ENCODE measurements around the gene TGFB2.

DNA sequence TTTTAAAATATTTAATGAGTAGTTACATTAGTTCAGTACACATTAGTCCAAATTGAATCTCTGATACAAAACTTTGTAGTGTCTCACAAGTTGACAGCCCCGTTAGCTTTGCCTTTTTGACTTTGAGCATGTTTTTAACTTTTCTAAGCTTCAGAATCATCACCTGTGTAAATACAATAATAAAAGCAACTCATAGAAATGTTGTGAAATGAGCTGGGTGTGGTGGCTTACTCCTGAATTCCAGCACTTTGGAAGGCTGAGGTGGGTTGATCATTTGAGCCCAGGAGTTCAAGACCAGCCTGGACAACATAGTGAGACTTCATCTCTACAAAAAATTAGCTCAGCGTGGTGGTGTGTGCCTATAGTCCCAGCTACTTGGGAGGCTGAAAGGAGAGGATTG is 49.0 kb upstream of the TGFB2 start:
- TF ChIP-seq, protein P1, sequence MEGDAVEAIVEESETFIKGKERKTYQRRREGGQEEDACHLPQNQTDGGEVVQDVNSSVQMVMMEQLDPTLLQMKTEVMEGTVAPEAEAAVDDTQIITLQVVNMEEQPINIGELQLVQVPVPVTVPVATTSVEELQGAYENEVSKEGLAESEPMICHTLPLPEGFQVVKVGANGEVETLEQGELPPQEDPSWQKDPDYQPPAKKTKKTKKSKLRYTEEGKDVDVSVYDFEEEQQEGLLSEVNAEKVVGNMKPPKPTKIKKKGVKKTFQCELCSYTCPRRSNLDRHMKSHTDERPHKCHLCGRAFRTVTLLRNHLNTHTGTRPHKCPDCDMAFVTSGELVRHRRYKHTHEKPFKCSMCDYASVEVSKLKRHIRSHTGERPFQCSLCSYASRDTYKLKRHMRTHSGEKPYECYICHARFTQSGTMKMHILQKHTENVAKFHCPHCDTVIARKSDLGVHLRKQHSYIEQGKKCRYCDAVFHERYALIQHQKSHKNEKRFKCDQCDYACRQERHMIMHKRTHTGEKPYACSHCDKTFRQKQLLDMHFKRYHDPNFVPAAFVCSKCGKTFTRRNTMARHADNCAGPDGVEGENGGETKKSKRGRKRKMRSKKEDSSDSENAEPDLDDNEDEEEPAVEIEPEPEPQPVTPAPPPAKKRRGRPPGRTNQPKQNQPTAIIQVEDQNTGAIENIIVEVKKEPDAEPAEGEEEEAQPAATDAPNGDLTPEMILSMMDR (conservative IDR thresholded peaks at IDR 0.05 in 1 of 2, IDR thresholded peaks at IDR 0.05 in 1 of 2; ENCODE audit: extremely low read depth in 1 of 2, insufficient read depth in 1 of 2, low read depth in 1 of 2, low read length in 2 of 2), result no peak
- no peak for TF ChIP-seq EZH2 (IDR thresholded peaks at IDR 0.05; ENCODE audit: borderline replicate concordance, low read length)

All from mammary epithelial cell (primary cell).